B cell (primary cell): ENCODE results near the gene FADS6.

Experiments used
- EZH2 ChIP-seq: IDR thresholded peaks from 2 replicates; pipeline ENCODE4 v1.6.1; 2012; ENCODE audit warnings: borderline replicate concordance, low read depth, mild to moderate bottlenecking, moderate library complexity, low read length; ENCODE audit not compliant: insufficient read depth, poor library complexity, severe bottlenecking
- TF ChIP-seq, protein P1 (sequence below): fragments of 200-600 bp; IDR thresholded peaks from one replicate; pipeline ENCODE4 v1.8.0; 2022; ENCODE audit warnings: antibody characterized with exemption, mild to moderate bottlenecking

DNA sequence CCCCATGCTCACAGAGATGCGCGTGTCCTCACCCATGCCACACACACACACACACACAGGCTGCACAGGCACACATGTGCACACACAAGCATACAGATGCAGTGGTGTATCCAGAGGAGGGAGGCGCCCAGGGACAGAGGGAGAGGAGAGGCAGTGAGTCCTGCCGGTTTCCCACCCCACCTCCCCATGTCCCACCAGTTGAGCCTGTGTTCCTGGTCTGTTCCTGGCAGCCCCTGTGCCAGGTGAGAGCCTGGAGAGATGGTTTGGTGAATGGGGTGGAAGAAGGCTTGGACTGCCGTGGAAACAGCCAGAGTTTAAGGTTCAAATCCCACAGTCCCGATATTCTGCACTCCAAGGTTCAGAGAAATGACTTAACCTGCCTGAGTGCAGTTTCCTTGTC, 10.2 kb upstream of the FADS6 start:
- TF ChIP-seq, protein P1, sequence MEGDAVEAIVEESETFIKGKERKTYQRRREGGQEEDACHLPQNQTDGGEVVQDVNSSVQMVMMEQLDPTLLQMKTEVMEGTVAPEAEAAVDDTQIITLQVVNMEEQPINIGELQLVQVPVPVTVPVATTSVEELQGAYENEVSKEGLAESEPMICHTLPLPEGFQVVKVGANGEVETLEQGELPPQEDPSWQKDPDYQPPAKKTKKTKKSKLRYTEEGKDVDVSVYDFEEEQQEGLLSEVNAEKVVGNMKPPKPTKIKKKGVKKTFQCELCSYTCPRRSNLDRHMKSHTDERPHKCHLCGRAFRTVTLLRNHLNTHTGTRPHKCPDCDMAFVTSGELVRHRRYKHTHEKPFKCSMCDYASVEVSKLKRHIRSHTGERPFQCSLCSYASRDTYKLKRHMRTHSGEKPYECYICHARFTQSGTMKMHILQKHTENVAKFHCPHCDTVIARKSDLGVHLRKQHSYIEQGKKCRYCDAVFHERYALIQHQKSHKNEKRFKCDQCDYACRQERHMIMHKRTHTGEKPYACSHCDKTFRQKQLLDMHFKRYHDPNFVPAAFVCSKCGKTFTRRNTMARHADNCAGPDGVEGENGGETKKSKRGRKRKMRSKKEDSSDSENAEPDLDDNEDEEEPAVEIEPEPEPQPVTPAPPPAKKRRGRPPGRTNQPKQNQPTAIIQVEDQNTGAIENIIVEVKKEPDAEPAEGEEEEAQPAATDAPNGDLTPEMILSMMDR = no peak
- no peak for TF ChIP-seq EZH2
